GM12878 (cell line): ENCODE measurements around the gene SESN3. TPM values are rescaled to one million over a fixed set of nuclear protein-coding genes. Genes with fewer than 3 reads are reported as not detected.

Experiments used
- ATAC-seq: fragments of 200-7000 bp; cut with Tn5 transposase; 3 replicates; pipeline ENCODE4 v1.9.1; 2020; ENCODE audit warnings: mild to moderate bottlenecking, moderate library complexity
- BruUV-seq: library from RNA; stranded (reverse); fragments of 400-500 nt; replicated peaks from 2 replicates; lab custom pipeline; 2021; lab: Mats Ljungman, UMichigan
- CTCF ChIA-PET: fragments of 300-600 bp; sonication (Branson Sonifier 250); formaldehyde crosslinking; extraction: SDS; loops from one replicate; lab custom pipeline; 2021; ENCODE audit warnings: inconsistent platforms; lab: Yijun Ruan, JAX
- POLR2A ChIA-PET: fragments of 350-600 bp; formaldehyde crosslinking; extraction: SDS; loops from one replicate; lab custom pipeline; 2021; ENCODE audit warnings: inconsistent platforms; lab: Charles Lee
- RAD21 ChIA-PET: fragments of 300-600 bp; sonication (Branson Sonifier 250); formaldehyde crosslinking; loops from one replicate; lab custom pipeline; 2023; ENCODE audit warnings: antibody characterized with exemption; ENCODE audit not compliant: unreplicated experiment; lab: Charles Lee
- SMC1A ChIA-PET: fragments of 300-600 bp; sonication (Branson Sonifier 250); formaldehyde crosslinking; loops from one replicate; lab custom pipeline; 2023; ENCODE audit not compliant: unreplicated experiment, uncharacterized antibody; lab: Charles Lee
- DNase-seq: peaks from one replicate; pipeline ENCODE4 v3.0.0-alpha.2; 2011; ENCODE audit warnings: low read depth, low spot score
- FAIRE-seq: peaks from 3 replicates; lab custom pipeline; 2011; peaks lifted over from hg19 to GRCh38; lab: Jason Lieb, UNC
- H2AFZ ChIP-seq: 2 replicates; pipeline ENCODE4 v1.6.0; 2011; ENCODE audit warnings: low read depth, low read length, control low read depth; ENCODE audit not compliant: control insufficient read depth
- H3K27ac ChIP-seq: 2 replicates; pipeline ENCODE4 v1.5.1; 2011; ENCODE audit warnings: control low read depth; ENCODE audit not compliant: control insufficient read depth, insufficient read depth
- H3K27me3 ChIP-seq, 2 experiments: replicated peaks in 1 of 2; 2 replicates each; pipeline versions ENCODE4 v1.6.0 to v1.6.1; 2011; ENCODE audit warnings: low read length in 1 of 2; ENCODE audit not compliant: control insufficient read depth in 2 of 2, insufficient read depth in 2 of 2
- H3K36me3 ChIP-seq, 2 experiments: 2 replicates each; pipeline ENCODE4 v1.5.1; 2011; ENCODE audit warnings: low read length in 1 of 2; ENCODE audit not compliant: control insufficient read depth in 2 of 2, insufficient read depth in 2 of 2
- H3K4me1 ChIP-seq: 2 replicates; pipeline ENCODE4 v1.6.1; 2011; ENCODE audit warnings: mild to moderate bottlenecking, low read length, moderate library complexity, mixed read lengths; ENCODE audit not compliant: control insufficient read depth, insufficient read depth
- H3K4me2 ChIP-seq: 2 replicates; pipeline ENCODE4 v1.6.0; 2011; ENCODE audit warnings: control low read depth; ENCODE audit not compliant: control insufficient read depth, insufficient read depth
- H3K4me3 ChIP-seq: fragments of 200-600 bp; sonication (generic); 2 replicates; pipeline ENCODE4 v1.5.1; 2016
- H3K79me2 ChIP-seq: 2 replicates; pipeline ENCODE4 v1.6.0; 2011; ENCODE audit warnings: low read length; ENCODE audit not compliant: control insufficient read depth, insufficient read depth
- H3K9ac ChIP-seq: 2 replicates; pipeline ENCODE4 v1.8.0; 2011; ENCODE audit warnings: low read length, control low read depth, mixed read lengths; ENCODE audit not compliant: control insufficient read depth, insufficient read depth
- H3K9me3 ChIP-seq: replicated peaks from 3 replicates; pipeline ENCODE4 v1.5.1; 2011; ENCODE audit warnings: mild to moderate bottlenecking, low read length; ENCODE audit not compliant: control insufficient read depth, insufficient read depth
- H4K20me1 ChIP-seq: 2 replicates; pipeline ENCODE4 v1.6.0; 2011; ENCODE audit not compliant: control insufficient read depth, insufficient read depth
- WGBS: methylation state at CpG from one replicate; pipeline ENCODE4 v1.1.6; 2016; ENCODE audit warnings: low lambda C conversion rate; ENCODE audit not compliant: insufficient replicate concordance, insufficient coverage; ENCODE audit errors: missing lambda C conversion rate; 5-methylcytosine and 5-hydroxymethylcytosine counted together
- in situ Hi-C: fragments of 300-500 bp; cut with MboI; formaldehyde crosslinking; loops from 9 replicates; pipeline ENCODE4 v1.14.3; 2018; ENCODE audit warnings: mixed read lengths
- intact Hi-C: fragments of 100-400 bp; cut with micrococcal nuclease; formaldehyde crosslinking; loops from one replicate; pipeline ENCODE4 v1.14.2; 2022; ENCODE audit not compliant: unreplicated experiment
- polyA plus RNA-seq, 11 experiments: library from polyadenylated mRNA; depleted of rRNA in 4 of 11; unstranded in 6 of 11; stranded (reverse) in 5 of 11; fragments of >200 nt; fragmentation: Nextera tagmentation in 4 of 11; fragmentation: Illumina TruSeq in 1 of 11; extraction: Ambion mirVana in 4 of 11; extraction: Trizol in 1 of 11; gene quantifications; 1 replicate in 1 of 11; 2 replicates in 10 of 11; pipeline versions ENCODE4 v1.2.1 to v1.2.3, GENCODE V29; 2011 to 2016; ENCODE audit warnings: inconsistent platforms in 2 of 11, missing spikeins in 2 of 11, low read depth in 1 of 11
- total RNA-seq, 4 experiments: library from RNA; depleted of rRNA in 3 of 4; stranded (reverse); fragments of >200 nt in 3 of 4; fragmentation: Illumina TruSeq in 1 of 4; extraction: Trizol in 1 of 4; gene quantifications; 2 replicates each; pipeline versions ENCODE4 v1.2.1 to v1.2.3, GENCODE V29; 2013 to 2021
- TF ChIP-seq, protein P1 (sequence below): fragments of 450-650 bp; IDR thresholded peaks from 2 replicates; pipeline ENCODE4 v1.6.1; 2016; ENCODE audit warnings: mild to moderate bottlenecking
- TF ChIP-seq, protein P2 (sequence below): IDR thresholded peaks from 2 replicates; pipeline ENCODE4 v1.6.1; 2011; ENCODE audit warnings: mild to moderate bottlenecking, low read depth, low read length, moderate library complexity; ENCODE audit not compliant: insufficient replicate concordance
- TF ChIP-seq, protein P3 (sequence below): fragments of 450-650 bp; IDR thresholded peaks from 2 replicates; pipeline ENCODE4 v1.6.1; 2018; ENCODE audit warnings: mild to moderate bottlenecking, low read depth, moderate library complexity; ENCODE audit not compliant: partially characterized antibody

SESN3 gene
- total and polyA plus RNA-seq, 10 of the 15 experiments (the other 5 are each of a cell fraction or from before 2014, with no cell fraction given), result 0.64 to 6.7 (median 3.0) TPM

GRCh38 chr11:95264881-95265280 is 33.9 kb upstream of the SESN3 start:
- no peaks in the 10 kb centered on the region for H3K79me2 ChIP-seq
- H4K20me1 ChIP-seq, result no peaks in the 10 kb centered on the region
- WGBS, result 61% methylated on average over 8 of the region's 8 CpGs
- intact Hi-C loops, result no loop called here
- ChIA-PET CTCF (interaction anchor here (0.6 kb wide), 1 partner anchor 484 kb away, joined by 3 read pairs; no protein-coding TSS in a partner anchor), POLR2A (interaction anchor here (0.6 to 1.5 kb wide), 6 partner anchors 8 to 120 kb away, joined by 3 to 6 read pairs (median 3); no protein-coding TSS in a partner anchor), SMC1A (interaction anchor here (0.7 to 6.8 kb wide), 5 partner anchors 10 to 103 kb away, joined by 3 to 56 read pairs (median 3); no protein-coding TSS in a partner anchor), RAD21 (interaction anchor here (1.7 kb wide), 1 partner anchor 441 kb away, joined by 6 read pairs; no protein-coding TSS in a partner anchor)
- H3K27ac ChIP-seq, result no peak overlapping the region
- no peak overlapping the region for H3K4me2 ChIP-seq
- no TSS peak for BruUV-seq
- DNase-seq (no peak), ATAC-seq (no peak), FAIRE-seq (no peak)
- H3K4me1 ChIP-seq, result no peaks in the 10 kb centered on the region
- no peaks in the 10 kb centered on the region for H3K36me3 ChIP-seq
- TF ChIP-seq, protein P1, sequence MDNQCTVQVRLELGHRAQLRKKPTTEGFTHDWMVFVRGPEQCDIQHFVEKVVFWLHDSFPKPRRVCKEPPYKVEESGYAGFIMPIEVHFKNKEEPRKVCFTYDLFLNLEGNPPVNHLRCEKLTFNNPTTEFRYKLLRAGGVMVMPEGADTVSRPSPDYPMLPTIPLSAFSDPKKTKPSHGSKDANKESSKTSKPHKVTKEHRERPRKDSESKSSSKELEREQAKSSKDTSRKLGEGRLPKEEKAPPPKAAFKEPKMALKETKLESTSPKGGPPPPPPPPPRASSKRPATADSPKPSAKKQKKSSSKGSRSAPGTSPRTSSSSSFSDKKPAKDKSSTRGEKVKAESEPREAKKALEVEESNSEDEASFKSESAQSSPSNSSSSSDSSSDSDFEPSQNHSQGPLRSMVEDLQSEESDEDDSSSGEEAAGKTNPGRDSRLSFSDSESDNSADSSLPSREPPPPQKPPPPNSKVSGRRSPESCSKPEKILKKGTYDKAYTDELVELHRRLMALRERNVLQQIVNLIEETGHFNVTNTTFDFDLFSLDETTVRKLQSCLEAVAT, result no peak
- TF ChIP-seq, protein P2, sequence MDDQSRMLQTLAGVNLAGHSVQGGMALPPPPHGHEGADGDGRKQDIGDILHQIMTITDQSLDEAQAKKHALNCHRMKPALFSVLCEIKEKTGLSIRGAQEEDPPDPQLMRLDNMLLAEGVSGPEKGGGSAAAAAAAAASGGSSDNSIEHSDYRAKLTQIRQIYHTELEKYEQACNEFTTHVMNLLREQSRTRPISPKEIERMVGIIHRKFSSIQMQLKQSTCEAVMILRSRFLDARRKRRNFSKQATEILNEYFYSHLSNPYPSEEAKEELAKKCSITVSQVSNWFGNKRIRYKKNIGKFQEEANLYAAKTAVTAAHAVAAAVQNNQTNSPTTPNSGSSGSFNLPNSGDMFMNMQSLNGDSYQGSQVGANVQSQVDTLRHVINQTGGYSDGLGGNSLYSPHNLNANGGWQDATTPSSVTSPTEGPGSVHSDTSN, result no peak
- TF ChIP-seq, protein P3, sequence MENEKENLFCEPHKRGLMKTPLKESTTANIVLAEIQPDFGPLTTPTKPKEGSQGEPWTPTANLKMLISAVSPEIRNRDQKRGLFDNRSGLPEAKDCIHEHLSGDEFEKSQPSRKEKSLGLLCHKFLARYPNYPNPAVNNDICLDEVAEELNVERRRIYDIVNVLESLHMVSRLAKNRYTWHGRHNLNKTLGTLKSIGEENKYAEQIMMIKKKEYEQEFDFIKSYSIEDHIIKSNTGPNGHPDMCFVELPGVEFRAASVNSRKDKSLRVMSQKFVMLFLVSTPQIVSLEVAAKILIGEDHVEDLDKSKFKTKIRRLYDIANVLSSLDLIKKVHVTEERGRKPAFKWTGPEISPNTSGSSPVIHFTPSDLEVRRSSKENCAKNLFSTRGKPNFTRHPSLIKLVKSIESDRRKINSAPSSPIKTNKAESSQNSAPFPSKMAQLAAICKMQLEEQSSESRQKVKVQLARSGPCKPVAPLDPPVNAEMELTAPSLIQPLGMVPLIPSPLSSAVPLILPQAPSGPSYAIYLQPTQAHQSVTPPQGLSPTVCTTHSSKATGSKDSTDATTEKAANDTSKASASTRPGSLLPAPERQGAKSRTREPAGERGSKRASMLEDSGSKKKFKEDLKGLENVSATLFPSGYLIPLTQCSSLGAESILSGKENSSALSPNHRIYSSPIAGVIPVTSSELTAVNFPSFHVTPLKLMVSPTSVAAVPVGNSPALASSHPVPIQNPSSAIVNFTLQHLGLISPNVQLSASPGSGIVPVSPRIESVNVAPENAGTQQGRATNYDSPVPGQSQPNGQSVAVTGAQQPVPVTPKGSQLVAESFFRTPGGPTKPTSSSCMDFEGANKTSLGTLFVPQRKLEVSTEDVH, result no peak
- H3K27me3 ChIP-seq, result no peaks in the 10 kb centered on the region
- H3K4me3 ChIP-seq, result no peak overlapping the region
- in situ Hi-C loops, result no loop called here
- no peak overlapping the region for H3K9ac ChIP-seq
- H2AFZ ChIP-seq, result no peak overlapping the region
- H3K9me3 ChIP-seq, result no peaks in the 10 kb centered on the region
